KOPT-K1 (cell line): Measurements from ENCODE around the gene KRT84.

ENCODE experiments used
- H3K27ac ChIP-seq: fragments of 200-600 bp; sonication (generic); 2 replicates; pipeline ENCODE4 v1.5.1; 2016; ENCODE audit warnings: antibody characterized with exemption, mild to moderate bottlenecking, low read depth, low read length; ENCODE audit not compliant: poor library complexity, severe bottlenecking
- H3K36me3 ChIP-seq: fragments of 200-600 bp; sonication (generic); 2 replicates; pipeline ENCODE4 v1.5.1; 2017; ENCODE audit warnings: antibody characterized with exemption, mild to moderate bottlenecking, low read length, moderate library complexity; ENCODE audit not compliant: insufficient read depth
- H3K9me3 ChIP-seq: fragments of 200-600 bp; sonication (generic); 2 replicates; pipeline ENCODE4 v1.5.1; 2017; ENCODE audit warnings: antibody characterized with exemption, low read length, mild to moderate bottlenecking; ENCODE audit not compliant: insufficient read depth, poor library complexity, severe bottlenecking

Gene KRT84

DNA sequence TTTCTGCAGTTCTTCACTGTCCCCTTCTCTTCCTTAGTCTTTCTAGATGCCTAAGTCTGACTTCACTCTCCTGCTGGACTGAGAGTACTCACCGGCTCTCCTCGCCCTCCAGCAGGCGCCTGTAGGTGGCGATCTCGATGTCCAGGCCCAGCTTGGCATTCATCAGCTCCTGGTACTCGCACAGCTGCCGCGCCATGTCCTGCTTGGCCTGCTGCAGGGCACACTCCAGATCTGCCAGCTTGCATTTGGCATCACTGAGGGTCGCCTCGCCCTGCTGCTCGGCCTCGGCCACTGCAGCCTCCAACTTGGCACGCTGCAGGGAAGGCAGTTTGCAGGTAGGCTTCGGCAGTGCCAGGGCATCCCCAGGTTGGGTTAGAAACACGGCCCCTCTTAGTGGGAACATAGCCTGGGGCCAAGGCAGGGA is 5.2 kb downstream of the KRT84 start:
- H3K36me3 ChIP-seq: no peaks in the 10 kb centered on the region
- no peak overlapping the region for H3K27ac ChIP-seq
- H3K9me3 ChIP-seq: no peaks in the 10 kb centered on the region

DNA sequence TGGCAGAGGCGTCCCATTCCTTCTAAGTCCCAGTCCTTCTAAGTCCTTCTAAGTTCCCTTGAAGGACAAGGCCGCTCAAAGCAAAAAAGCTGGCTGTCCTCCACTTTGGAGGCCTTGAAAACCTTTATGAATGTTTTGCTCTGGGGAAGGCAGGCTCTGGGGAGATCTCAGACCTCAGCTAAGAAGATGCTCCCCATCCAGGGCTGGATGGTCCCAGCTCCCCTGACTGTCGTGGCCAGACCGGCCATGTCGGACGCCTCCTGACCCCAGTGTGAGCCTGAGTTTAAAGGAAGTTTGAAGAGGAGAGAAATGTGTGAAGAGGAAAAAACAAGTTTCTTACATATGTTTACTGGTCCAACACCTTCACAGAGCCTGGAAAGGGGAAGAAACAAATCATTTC is 5.9 kb downstream of the KRT84 start:
- no peaks in the 10 kb centered on the region for H3K36me3 ChIP-seq
- H3K27ac ChIP-seq: no peak overlapping the region
- H3K9me3 ChIP-seq: no peaks in the 10 kb centered on the region

- Histone ChIP-seq H3K27ac (no peak overlapping the region), H3K9me3 (peaks cover 8% of the 10 kb centered on the region), H3K36me3 (no peaks in the 10 kb centered on the region)
Measured at GRCh38 chr12:52378091-52378490, 7.4 kb downstream of the KRT84 start.

DNA sequence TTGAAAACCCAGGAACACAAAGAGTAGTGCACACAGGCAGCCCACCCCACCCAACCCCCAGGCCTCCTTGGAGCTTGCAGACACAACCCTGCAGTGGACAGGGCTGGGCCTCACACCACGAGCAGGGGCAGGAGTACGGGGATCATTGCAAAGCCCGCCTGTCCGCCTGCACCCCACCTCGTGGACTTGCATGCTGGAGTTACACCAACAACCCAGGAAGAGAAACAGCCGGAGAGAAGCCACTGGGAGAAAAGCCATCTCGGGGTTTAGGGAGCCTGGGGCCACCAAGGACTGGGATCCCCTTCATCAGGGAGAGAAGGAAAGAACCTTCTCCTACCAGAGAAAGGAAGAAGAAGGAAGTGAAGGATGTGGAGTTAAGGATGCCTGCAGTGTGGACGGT is 8.2 kb downstream of the KRT84 start:
- no peak overlapping the region for H3K27ac ChIP-seq
- H3K9me3 ChIP-seq: peaks cover 8% of the 10 kb centered on the region
- no peaks in the 10 kb centered on the region for H3K36me3 ChIP-seq

GRCh38 chr12:52372216-52373154 is 13.0 kb downstream of the KRT84 start:
- peaks cover 8% of the 10 kb centered on the region for H3K9me3 ChIP-seq
- H3K27ac ChIP-seq: no peak overlapping the region
- no peaks in the 10 kb centered on the region for H3K36me3 ChIP-seq

DNA sequence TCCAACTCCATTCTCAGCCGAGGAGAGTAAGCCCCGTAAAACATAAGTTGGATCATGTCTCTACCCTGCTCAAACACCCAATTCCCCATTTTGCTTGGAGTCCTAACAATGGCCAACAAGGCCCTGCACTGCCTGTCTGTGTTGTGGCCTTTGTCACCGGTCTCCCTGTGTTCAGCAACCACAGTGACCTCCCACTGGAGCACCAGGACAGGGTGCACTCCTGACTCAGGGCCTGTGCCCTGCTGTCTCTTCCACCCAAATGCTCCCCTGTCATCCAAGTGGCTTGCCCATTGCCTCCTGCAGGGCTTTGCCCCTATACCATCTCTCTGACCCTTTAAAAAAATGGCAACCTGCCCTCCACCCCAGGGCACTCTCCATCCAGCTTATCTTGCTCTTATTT is 13.7 kb downstream of the KRT84 start:
- Histone ChIP-seq H3K9me3 (peaks cover 8% of the 10 kb centered on the region), H3K27ac (no peak overlapping the region), H3K36me3 (no peaks in the 10 kb centered on the region)

DNA sequence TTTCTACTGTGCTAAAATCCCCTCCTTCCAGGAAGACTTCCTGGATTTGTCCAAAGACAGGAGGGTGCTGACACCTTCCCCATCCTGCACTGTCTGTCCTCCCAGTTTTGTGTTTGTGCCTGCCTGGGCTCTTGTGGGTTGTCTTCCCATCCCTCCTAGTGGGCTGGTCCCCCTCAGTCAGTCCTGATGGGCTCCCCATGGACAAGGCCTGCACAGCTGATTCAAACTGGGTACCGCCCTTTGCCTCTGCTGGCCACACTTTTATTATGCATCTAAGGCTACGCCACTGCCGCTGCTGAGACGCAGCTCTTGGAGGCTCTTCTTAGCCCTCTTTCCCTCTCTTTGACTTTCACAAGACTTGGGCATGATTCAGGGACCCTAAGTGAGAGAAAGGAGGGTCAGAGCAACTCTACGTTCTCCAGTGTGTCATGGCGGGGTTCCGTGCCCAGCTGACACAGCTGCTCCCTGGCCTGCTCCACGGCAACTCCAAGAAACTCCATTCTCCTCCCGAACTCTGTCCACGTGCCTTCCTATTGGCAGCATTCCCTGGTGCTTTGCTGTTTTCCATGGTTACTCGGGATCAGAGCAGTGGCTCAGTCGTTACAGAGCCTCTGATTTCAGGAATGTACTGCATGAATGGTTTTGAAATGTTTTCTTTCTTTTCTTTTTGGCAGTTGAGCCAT is 14.4 kb downstream of the KRT84 start:
- Histone ChIP-seq H3K9me3 (peaks cover 8% of the 10 kb centered on the region), H3K27ac (no peak overlapping the region), H3K36me3 (no peaks in the 10 kb centered on the region)

- H3K27ac ChIP-seq: no peak overlapping the region
- no peaks in the 10 kb centered on the region for H3K36me3 ChIP-seq
- H3K9me3 ChIP-seq: peaks cover 8% of the 10 kb centered on the region
Measured at GRCh38 chr12:52369809-52370208, 15.6 kb downstream of the KRT84 start.

DNA sequence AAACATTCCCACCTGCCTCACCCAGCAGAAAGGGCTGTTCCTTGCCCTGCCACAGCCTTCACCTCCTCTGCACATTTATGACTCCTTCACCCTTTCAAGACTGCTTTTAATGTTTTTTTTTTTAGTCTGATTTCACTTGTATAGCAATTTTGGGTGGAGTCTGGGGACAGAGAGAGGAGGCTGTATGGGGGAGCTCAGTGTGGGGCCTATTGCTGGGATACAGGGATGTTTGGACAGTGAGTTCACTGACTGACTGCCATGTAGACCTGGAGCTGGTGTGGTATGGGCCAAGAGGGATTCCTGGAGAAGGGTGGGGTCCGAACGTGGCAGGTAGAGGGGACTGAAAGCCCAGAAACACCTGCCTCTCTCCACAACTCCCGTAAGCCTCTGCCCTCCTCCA is 16.2 kb downstream of the KRT84 start:
- H3K36me3 ChIP-seq: no peaks in the 10 kb centered on the region
- no peak overlapping the region for H3K27ac ChIP-seq
- peaks cover 7% of the 10 kb centered on the region for H3K9me3 ChIP-seq

DNA sequence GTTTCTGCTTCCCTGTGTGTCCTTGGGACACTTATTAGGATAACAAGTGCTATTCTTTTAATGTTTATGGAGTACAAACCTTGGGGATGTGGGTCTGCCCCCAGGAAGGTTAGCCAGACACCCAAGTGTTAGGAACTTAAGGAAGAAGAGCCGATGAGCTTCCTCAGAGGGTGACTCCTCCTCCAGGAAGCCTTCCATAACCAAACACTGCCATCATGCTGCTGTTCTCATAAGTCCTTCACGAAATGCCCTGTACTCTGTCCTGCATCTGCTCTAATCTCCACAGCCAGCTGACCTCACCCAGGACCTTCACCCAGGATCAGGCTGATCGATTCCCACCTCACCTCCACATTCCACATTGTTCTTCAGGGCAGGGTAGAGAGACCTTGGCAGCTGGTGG is 16.9 kb downstream of the KRT84 start:
- no peaks in the 10 kb centered on the region for H3K36me3 ChIP-seq
- no peaks in the 10 kb centered on the region for H3K9me3 ChIP-seq
- no peak overlapping the region for H3K27ac ChIP-seq

DNA sequence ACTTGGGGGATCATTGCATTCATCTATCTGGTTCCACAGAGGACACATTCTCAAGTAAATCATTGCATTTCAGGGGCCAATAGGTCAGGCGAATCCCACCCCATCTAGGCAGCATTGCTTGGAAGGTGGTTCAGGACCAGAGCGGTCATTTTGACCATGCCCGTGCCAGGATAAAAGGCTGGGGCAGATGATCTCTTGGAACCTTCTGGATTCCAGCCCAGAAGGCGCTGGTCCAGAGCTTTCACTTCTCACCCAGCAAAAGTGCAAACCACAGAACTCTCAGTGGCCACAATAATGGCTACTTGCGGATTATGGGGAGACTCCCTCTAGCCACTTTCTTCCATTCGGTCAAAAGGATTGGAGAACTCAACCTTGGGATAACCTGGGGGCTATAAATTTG is 17.6 kb downstream of the KRT84 start:
- Histone ChIP-seq H3K9me3 (no peaks in the 10 kb centered on the region), H3K27ac (no peak overlapping the region), H3K36me3 (no peaks in the 10 kb centered on the region)

DNA sequence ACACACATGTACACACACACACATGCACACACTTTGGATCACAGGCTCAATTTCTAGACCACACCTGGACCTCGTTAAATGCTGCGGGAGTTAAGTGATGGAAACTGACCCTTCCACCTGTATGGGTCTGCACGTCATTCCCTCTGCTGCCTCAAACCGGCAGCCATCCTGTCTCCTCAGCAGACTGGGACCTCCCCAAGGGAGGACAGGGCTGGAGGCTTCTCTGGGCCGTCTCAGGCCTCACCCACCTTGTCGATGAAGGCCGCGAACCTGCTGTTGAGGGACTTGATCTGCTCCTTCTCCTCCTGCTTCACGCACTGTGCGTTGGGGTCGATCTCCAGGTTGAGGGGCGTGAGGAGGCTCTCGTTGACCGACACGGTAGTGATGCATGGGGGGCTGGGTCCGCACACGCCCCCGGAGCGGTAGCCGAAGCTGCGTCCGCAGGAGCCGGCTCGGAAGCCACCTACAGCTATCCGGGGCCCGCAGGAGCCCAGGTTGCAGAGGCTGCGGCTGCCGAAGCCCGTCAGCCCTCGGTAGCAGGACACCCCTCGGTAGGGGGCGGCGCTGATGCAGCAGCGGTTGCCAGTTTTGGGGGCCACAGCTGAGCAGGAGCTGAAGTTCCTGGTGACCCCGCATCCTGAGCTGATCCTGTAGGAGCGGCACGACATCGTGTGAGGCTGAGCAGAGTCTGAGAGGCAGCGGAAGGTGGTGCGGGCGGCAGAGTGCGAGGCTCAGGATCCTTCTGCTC is 18.5 kb downstream of the KRT84 start, which contains the start of gene KRT85:
KRT85 (minus strand) TSS at position 744 of the 748 bp plus-strand sequence; CDS start at position 668, 76 bp downstream.
- H3K27ac ChIP-seq: no peak within 1 kb of the TSS
- no peaks in the 10 kb centered on the region for H3K36me3 ChIP-seq
- H3K9me3 ChIP-seq: no peaks in the 10 kb centered on the region

DNA sequence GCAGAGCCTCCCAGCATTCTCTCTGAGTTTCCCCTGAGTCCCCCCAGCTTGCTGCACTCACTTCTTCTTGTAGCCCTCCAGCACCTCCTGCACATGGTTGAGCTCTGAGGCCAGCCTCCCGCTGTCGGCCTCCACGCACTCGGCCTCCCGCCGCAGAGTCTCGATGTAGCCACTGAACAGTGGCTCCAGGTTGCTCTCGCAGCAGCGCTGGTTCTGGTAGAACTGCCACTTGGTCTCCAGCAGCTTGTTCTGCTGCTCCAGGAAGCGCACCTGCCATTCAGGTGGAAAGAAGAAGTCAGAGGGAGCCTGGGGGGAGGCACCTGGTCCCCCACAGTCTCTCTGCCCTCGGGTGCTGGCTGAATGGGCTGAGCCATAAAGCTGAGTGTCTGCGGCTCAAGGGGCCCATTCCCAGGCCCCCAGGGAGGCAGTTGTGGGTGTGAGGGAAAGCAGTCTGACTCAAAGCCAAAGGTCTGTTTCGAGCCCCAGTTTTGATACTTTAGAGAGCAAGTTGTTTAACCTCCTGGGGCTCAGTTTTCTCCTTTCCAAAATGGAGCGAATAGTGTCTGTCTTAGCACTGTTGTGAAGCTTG is 20.5 kb downstream of the KRT84 start:
- Histone ChIP-seq H3K27ac (no peak overlapping the region), H3K9me3 (no peaks in the 10 kb centered on the region), H3K36me3 (no peaks in the 10 kb centered on the region)

DNA sequence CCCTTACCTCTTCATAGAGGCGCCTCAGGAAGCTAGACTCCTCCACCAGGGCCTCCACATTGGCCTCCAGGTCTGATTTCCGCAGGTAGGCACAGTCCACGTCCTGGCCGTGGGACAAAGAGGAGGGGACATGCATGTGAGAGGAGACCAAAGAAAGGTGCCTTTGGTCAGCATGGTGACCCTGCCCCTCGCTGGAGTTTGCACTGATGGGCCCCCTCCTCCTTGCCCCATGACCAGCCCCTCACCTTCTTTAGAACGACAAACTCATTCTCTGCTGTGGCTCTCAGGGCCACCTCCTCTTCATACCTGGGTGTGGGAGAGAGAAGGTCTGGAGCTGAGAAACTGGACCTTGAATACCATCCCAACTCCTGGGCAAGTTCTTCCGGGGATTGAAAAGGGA is 21.4 kb downstream of the KRT84 start:
- Histone ChIP-seq H3K27ac (no peak overlapping the region), H3K36me3 (no peaks in the 10 kb centered on the region), H3K9me3 (no peaks in the 10 kb centered on the region)
